ENCODE results near the gene LACTBL1. TPM values are rescaled to one million over a fixed set of nuclear protein-coding genes. Genes with fewer than 3 reads are reported as not detected.

Gene LACTBL1
- total RNA-seq, 2 experiments from 2014 or later, result not detected

DNA sequence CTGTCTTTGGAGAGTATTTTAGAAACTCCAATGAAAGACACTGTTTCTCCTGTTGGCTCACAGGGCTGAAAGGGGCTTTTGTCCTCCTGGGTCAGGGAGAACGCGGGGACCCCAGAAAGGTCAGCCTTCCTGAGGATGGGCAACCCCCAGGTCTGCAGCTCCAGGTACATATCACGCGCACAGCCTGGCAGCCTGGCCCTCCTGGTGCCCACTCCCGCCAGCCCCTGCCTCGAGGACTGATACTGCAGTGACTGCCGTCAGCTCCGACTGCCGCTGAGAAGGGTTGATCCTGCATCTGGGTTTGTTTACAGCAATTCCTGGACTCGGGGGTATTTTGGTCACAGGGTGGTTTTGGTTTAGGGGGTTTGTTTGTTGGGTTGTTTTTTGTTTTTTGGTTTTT is 58.5 kb downstream of the LACTBL1 start:
- no peak for DNase-seq
- H3K27me3 Mint-ChIP-seq, result peaks cover 10% of the 10 kb centered on the region
- ChIA-PET POLR2A (no interaction called here), CTCF (no interaction called here)
- intact Hi-C loops (cut with DNase I, micrococcal nuclease), result no loop called here
- H3K4me1 Mint-ChIP-seq (ENCODE audit: low read depth), result no peaks in the 10 kb centered on the region
- H3K27ac ChIP-seq (ENCODE audit: low read depth in 1 of 2, low read length in 2 of 2), result no peak overlapping the region
- no peak overlapping the region for H3K27ac Mint-ChIP-seq
- no peaks in the 10 kb centered on the region for H3K36me3 Mint-ChIP-seq (ENCODE audit: low read depth)
- no peaks in the 10 kb centered on the region for H3K4me1 ChIP-seq (ENCODE audit: insufficient read depth, low read length)
- TF ChIP-seq, protein P1, sequence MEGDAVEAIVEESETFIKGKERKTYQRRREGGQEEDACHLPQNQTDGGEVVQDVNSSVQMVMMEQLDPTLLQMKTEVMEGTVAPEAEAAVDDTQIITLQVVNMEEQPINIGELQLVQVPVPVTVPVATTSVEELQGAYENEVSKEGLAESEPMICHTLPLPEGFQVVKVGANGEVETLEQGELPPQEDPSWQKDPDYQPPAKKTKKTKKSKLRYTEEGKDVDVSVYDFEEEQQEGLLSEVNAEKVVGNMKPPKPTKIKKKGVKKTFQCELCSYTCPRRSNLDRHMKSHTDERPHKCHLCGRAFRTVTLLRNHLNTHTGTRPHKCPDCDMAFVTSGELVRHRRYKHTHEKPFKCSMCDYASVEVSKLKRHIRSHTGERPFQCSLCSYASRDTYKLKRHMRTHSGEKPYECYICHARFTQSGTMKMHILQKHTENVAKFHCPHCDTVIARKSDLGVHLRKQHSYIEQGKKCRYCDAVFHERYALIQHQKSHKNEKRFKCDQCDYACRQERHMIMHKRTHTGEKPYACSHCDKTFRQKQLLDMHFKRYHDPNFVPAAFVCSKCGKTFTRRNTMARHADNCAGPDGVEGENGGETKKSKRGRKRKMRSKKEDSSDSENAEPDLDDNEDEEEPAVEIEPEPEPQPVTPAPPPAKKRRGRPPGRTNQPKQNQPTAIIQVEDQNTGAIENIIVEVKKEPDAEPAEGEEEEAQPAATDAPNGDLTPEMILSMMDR (IDR thresholded peaks at IDR 0.05), result no peak
- H3K9me3 Mint-ChIP-seq, result no peaks in the 10 kb centered on the region
- H3K4me3 ChIP-seq (ENCODE audit: low read length), result no peak overlapping the region
- no peak for ATAC-seq (ENCODE audit: poor library complexity)
- peaks cover 2 to 4% of the 10 kb centered on the region in 2 experiments for H3K27me3 ChIP-seq (ENCODE audit: control insufficient read depth in 1 of 2, insufficient read depth in 2 of 2, low read length in 2 of 2)
- no peak overlapping the region for H3K4me3 Mint-ChIP-seq
- H3K9me3 ChIP-seq (ENCODE audit: control insufficient read depth in 1 of 2, insufficient read depth in 1 of 2, low read length in 2 of 2), result no peaks in the 10 kb centered on the region
- H3K36me3 ChIP-seq (ENCODE audit: insufficient read depth, low read length), result no peaks in the 10 kb centered on the region

DNA sequence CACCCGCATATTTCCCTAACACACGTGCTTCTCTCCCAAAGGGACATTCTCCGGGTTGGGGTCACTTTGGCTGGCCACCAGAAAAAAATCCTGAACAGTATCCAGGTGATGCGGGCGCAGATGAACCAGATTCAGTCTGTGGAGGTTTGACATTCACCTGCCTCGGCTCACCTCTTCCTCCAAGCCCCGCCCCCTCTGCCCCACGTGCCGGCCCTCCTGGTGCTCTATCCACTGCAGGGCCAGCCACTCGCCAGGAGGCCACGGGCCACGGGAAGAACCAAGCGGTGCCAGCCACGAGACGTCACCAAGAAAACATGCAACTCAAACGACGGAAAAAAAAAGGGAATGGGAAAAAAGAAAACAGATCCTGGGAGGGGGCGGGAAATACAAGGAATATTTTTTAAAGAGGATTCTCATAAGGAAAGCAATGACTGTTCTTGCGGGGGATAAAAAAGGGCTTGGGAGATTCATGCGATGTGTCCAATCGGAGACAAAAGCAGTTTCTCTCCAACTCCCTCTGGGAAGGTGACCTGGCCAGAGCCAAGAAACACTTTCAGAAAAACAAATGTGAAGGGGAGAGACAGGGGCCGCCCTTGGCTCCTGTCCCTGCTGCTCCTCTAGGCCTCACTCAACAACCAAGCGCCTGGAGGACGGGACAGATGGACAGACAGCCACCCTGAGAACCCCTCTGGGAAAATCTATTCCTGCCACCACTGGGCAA is 59.1 kb downstream of the LACTBL1 start:
- CTCF ChIA-PET, result no interaction called here
- Histone ChIP-seq H3K4me3 (ENCODE audit: low read length) (no peak overlapping the region), H3K27ac (ENCODE audit: low read depth in 1 of 2, low read length in 2 of 2) (no peak overlapping the region), H3K9me3 (ENCODE audit: control insufficient read depth in 1 of 2, insufficient read depth in 1 of 2, low read length in 2 of 2) (no peaks in the 10 kb centered on the region), H3K27me3 (ENCODE audit: control insufficient read depth in 1 of 2, insufficient read depth in 2 of 2, low read length in 2 of 2) (peaks cover 2 to 4% of the 10 kb centered on the region in 2 experiments), H3K4me1 (ENCODE audit: insufficient read depth, low read length) (no peaks in the 10 kb centered on the region), H3K36me3 (ENCODE audit: insufficient read depth, low read length) (no peaks in the 10 kb centered on the region)
- H3K36me3 Mint-ChIP-seq (ENCODE audit: low read depth), result no peaks in the 10 kb centered on the region
- no peak overlapping the region for H3K27ac Mint-ChIP-seq
- no peaks in the 10 kb centered on the region for H3K4me1 Mint-ChIP-seq (ENCODE audit: low read depth)
- no peak for ATAC-seq (ENCODE audit: poor library complexity)
- H3K4me3 Mint-ChIP-seq, result no peak overlapping the region
- intact Hi-C loops (cut with DNase I, micrococcal nuclease), result no loop called here
- H3K27me3 Mint-ChIP-seq, result peaks cover 10% of the 10 kb centered on the region
- H3K9me3 Mint-ChIP-seq, result no peaks in the 10 kb centered on the region
- TF ChIP-seq, protein P1 (IDR thresholded peaks at IDR 0.05), result no peak
- DNase-seq, result no peak
- POLR2A ChIA-PET, result no interaction called here

DNA sequence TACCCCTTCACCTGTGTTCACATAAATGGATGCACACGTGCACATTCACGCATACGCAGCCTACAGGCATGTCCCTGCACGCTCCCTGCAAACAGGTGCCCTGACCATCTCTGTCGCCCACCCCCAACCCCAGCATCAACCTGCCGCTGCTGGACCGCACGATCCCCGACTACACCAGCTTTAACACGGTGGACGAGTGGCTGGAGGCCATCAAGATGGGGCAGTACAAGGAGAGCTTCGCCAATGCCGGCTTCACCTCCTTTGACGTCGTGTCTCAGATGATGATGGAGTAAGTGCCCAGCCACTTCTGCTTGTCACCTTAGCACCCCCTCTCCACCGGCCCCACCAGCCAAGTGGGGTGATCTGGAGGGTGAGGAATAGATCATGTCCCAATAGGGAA is 60.4 kb downstream of the LACTBL1 start:
- intact Hi-C loops (cut with DNase I, micrococcal nuclease), result no loop called here
- ChIA-PET CTCF (no interaction called here), POLR2A (no interaction called here)
- Histone ChIP-seq H3K4me3 (ENCODE audit: low read length) (no peak overlapping the region), H3K27ac (ENCODE audit: low read depth in 1 of 2, low read length in 2 of 2) (no peak overlapping the region), H3K9me3 (ENCODE audit: control insufficient read depth in 1 of 2, insufficient read depth in 1 of 2, low read length in 2 of 2) (no peaks in the 10 kb centered on the region), H3K36me3 (ENCODE audit: insufficient read depth, low read length) (no peaks in the 10 kb centered on the region), H3K4me1 (ENCODE audit: insufficient read depth, low read length) (no peaks in the 10 kb centered on the region), H3K27me3 (ENCODE audit: control insufficient read depth in 1 of 2, insufficient read depth in 2 of 2, low read length in 2 of 2) (peaks cover 2 to 4% of the 10 kb centered on the region in 2 experiments)
- Mint-ChIP-seq H3K9me3 (no peaks in the 10 kb centered on the region), H3K27ac (no peak overlapping the region), H3K4me1 (ENCODE audit: low read depth) (no peaks in the 10 kb centered on the region), H3K36me3 (ENCODE audit: low read depth) (no peaks in the 10 kb centered on the region), H3K4me3 (no peak overlapping the region), H3K27me3 (peaks cover 10% of the 10 kb centered on the region)
- TF ChIP-seq, protein P1 (IDR thresholded peaks at IDR 0.05), result no peak
- no peak for DNase-seq
- no peak for ATAC-seq (ENCODE audit: poor library complexity)

Measured in CD4-positive, alpha-beta T cell (primary cell).